Stimulated activated CD4-positive, alpha-beta T cell treated with anti-CD3 and anti-CD28 coated beads, Interleukin-2, amount 100 ng/mL, for 4 hours (primary cell): ENCODE results near the gene COL5A1.

Experiments used
- DNase-seq: peaks from one replicate; pipeline ENCODE4 v3.0.0-alpha.2; 2020; ENCODE audit warnings: low read depth

COL5A1 gene

DNA sequence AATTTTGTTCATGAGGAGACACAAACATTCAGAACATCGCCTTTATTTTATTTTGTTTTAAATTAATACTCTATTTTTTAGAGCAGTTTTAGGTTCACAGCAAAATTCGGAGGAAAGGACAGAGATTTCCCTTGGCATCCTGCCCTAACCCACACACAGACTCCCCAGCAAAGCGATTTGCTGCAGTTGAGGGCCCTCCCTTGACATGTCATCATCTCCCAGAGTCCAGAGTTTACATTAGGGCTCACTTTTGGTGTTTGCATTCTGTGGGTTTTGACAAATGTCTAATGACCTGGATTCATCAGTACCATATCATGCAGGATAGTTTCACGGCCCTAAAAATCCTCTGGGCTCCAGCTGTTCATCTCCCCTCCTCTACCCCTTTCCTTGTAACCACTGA is 33.6 kb upstream of the COL5A1 start:
- DNase-seq = no peak

DNA sequence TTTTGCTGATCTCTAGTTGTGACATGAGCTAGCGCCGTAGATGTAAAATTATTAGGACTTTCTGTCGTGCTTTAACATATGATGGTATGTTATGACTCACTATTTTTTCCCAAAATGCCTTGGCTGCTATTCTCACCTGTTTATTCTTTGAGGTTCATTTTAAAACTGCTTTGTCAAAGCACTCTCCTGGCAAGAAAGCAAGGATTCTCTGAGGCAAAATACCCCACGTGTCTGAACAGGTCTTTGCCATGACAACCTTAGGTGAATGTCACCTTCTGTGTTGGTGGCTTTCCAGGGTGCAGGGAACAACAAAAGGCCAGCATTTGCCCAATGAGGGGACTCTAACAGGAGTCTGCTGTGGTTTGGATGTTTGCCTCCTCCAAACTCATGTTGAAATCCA is 30.6 kb upstream of the COL5A1 start:
- DNase-seq = no peak

GRCh38 chr9:134612309-134612708 is 29.3 kb upstream of the COL5A1 start:
- DNase-seq = no peak

DNA sequence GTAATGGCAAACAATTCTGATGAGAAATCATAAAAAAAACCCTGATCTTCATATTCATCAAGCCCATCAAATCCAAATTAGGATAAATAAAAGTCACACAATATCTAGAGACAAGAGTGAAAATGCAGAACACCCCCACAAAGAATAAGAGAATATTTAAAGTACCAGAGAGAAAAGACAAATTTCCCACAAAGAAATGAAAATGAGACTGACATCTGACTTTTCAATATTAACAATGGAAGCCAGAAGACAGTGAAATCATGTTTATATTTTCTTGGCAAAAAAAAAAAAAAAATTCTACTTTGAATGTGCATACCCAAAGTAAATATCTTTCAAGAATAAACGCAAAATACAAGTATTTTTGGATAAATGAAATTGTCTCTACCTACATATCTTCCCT is 28.9 kb upstream of the COL5A1 start:
- no peak for DNase-seq

DNA sequence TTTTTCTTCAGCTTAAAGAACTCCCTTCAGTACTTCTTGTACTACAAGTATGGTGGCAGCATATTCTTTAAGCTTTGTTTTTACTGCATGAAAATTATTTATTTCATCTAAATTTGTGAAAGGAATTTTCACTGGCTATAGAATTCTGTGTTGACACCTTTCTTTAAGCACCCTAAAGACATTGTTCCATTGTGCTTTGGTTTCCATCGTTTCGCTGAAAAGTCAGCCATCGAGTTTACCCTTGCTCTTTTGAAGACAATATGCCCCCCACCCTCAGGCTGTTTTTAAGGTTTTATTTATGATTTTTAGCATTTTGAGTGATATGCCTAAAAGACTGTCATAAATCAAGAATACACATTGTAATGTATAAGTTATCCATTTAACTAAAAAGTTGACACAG is 27.3 kb upstream of the COL5A1 start:
- DNase-seq = no peak

DNA sequence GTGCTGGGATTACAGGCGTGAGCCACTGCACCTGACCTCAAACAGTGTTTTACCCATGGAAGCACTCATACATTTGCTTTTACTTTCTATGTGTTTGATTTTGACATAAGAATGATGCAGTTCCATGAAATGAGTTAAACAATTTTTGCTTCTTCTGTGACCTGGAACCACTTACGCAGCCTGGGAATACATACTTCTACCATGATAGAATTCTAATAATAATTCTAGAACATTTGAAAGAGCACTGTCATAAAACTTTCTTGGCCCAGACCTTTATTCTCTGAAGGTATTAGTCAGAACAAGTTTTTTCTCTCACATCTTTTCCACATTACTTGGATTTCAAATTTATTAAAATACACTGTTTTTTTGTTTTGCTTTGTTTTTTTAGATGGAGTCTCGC is 25.3 kb upstream of the COL5A1 start:
- no peak for DNase-seq

DNA sequence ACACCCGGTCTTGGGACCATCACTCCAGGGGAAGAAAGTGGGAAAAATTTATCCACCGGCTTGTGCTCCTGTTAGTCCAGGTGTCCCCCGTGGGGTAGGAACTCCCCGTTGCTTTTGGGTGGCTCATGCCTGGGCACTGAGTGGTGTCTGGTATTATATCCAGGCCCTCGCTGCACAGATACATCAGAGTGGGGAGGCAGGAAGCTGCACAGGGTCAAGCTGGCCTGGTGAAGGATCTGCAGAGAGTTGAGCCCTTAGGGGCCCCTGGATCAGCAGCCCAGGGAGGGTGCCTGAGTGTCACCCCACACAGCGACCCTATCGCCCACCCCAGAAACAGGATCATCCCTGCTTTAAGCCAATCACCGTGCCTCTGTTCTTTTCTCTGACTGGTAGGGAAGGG is 24.4 kb upstream of the COL5A1 start:
- no peak for DNase-seq

GRCh38 chr9:134617836-134618162 is 23.8 kb upstream of the COL5A1 start:
- no peak for DNase-seq

DNA sequence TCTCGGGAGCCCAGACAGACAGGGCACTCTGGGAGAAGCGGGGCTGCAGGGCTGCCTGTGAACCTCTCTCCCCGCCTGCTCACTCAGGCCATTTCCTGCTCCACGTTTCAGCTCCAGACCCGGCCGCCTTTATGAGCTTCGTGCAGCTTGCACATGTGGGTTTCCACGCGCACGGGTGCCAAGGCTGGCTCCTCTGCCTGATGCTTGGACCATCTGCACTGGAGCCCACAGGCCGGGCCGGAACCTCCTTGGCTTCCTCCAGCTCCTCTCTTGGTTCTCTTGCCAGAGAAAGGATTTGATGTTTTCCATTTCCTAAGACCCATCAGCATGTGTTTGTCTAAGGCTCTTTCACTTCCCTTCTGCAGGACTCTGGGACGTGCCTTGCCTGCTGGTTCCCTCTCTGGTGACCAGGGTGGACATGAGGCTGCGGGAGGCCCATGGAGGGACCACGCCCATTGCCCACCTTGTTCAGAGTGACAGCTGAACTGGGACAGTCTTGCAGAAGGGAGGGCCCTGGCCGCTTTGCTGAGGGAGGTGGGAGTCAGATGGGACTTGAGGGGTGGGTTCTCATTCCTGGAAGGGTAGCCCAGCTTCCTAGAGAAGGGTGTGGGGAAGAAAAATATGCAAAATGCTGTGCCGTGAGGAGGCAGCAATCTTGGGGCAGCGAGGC is 23.3 kb upstream of the COL5A1 start:
- DNase-seq = no peak

DNA sequence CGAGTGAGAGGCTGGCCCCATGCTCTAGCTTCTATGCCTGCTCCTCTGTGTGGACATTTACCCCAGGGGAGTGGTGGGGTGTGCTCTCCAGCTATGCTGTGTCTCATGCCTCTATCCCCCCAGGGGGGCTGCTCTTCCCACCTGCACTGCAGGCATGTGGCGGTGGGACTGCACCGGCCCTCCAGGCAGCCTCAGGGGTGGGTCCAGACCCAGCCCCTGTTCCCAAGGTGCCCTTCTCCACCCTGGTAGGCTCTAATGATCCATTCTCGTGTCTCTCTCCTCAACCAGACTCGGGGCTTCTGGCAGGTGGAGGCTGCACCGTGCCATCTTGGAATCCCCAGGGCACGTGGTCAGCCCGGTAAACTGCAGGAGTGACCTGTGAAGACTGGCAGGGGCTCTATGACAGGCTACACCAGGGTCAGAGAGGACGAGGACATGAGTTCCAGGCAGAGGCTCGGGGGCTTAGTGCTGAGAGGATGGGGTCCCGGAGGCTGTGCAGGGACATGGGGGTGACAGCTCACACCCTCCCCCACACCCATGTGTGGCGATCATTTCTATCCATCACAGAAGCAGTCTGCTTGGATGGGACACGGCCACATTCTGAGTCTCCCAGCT is 22.7 kb upstream of the COL5A1 start:
- DNase-seq = no peak

- DNase-seq = no peak
Measured at GRCh38 chr9:134619448-134619982, 22.1 kb upstream of the COL5A1 start.

- no peak for DNase-seq
Measured at GRCh38 chr9:134619983-134620661, 21.5 kb upstream of the COL5A1 start.

- DNase-seq = no peak
Measured at GRCh38 chr9:134620751-134621557, 20.6 kb upstream of the COL5A1 start.

DNA sequence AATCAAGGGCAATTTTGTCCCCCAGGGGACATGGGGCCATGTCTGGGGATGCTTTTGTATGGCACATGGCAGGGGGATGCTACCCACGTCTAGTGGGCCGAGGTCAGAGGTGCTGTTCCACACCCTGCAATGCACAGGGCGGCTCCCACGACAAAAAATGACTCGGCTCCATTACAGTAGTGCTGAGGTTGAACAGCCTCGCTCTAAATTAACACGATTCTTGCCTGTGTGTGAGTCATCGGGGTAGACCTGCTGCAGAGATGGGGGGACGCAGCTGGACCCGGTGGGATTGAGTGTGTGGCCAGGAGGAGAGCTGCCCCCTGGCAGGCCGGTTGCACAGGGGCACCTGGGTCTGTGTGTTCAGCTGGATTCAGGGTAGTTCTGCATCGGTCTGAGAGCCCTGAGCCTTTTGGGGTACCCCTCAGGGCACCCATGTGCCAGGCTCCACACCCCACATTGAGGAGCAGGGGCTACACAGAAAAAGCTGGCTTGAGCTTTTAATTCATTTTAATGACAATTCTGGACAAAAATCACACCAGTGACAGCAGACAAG is 20.0 kb upstream of the COL5A1 start:
- no peak for DNase-seq

DNA sequence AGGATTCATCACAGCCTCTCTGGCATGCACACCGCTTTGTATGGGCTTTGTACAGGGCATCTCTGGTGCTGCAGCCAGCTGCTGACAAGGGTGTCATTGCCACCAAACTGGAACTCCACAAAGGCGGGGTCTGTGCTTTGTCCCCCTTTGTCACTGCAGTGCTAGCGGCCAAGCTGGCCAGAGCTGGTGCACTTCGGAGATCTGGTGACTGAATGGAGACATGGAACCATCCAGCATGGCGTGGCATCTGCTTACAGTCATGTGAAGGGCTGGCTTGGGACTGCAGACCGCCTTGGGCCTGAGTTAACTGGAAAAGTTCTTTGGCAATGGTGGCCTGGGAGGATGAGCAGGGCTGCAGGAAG is 18.7 kb upstream of the COL5A1 start:
- no peak for DNase-seq

DNA sequence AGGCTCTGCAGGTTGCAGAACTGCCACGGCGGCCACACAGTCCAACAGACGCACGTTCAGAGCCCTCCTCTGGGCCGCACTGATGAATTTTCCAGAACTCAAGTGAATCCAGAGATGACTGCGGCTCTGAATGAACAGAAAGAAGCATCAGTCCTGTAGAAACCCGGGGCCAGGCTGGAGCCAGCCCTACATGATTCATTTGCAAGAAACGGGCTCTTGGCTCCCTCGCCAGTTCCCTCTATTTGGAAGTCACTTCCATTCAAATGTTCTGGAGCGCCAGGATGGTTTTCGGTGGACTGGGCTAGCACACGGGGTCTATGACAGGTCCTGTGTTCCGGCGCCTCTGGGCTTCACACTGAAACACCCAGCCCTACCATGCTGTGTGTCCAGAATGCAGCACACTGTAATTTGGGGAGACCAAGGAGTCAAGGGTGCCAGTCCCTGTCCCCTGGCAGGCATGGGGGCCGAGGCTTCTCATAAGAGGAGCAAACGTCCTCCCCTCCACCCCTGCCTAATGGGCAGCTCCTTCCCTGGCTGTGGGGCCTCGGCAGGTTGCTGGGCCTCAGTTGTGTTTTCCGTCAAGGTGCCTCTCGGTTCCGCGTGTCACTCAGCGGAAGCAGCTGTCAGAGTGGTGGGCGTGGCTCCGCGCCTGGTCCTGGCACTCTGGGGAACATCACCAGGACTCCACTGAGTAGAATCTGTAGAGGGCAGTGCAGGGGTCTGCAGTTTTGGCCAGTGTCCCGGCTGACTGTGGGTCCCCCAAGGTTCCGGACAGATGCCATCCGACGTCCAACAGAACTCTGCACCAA is 18.1 kb upstream of the COL5A1 start:
- DNase-seq = no peak

GRCh38 chr9:134624137-134624591 is 17.4 kb upstream of the COL5A1 start:
- DNase-seq = no peak

- no peak for DNase-seq
Measured at GRCh38 chr9:134624621-134625181, 16.9 kb upstream of the COL5A1 start.

DNA sequence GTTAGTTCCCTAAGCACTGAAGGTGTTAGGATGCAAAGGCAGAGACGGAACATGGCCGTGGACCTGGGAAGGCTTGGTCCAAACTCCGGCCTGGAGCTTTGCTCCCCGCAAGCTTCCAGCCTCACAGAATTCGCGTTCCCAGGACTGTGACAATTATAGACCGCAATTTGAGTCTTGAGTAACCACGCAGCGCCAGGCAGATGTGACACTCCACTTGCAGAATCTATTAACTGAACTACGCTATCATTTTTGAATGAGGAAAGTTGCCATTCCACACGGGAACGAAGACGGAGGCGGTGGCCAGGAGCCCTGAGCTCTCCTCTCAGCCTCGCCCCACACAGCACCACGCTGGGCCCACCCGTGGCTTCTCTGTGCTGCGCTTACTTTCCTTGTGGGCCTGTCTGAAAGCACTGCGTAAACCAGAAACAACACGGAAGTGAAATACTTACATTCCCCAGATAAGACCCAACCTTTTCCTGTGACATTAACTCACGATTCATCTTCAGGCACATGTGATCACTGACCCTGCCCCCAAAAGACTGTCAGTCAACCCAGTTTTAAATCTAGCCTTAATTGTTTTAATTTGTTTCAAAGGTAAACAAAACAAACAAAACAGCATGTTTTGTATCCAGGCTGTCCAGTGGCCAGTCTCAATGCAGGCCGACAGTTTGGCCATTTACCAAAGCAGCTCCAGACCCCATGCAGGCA is 16.1 kb upstream of the COL5A1 start:
- no peak for DNase-seq

GRCh38 chr9:134626069-134626423 is 15.6 kb upstream of the COL5A1 start:
- no peak for DNase-seq
